Natural killer cell (primary cell): ENCODE data around the gene CAPN7. TPM values are rescaled to one million over a fixed set of nuclear protein-coding genes. Genes with fewer than 3 reads are reported as not detected.
"Not testable (repeated sequence)": the region's sequence is repeated elsewhere in the genome, so short reads cannot be mapped to it uniquely, and the experiment has no call there.

ENCODE experiments used
- ATAC-seq, 3 donors: fragments of 150-1000 bp in 2 of 3; fragments of 200-7000 bp in 1 of 3; cut with Tn5 transposase; 1 replicate in 1 of 3; 2 replicates in 2 of 3; pipeline ENCODE4 v1.10.0; 2021; ENCODE audit warnings: mild to moderate bottlenecking in 2 of 3, moderate library complexity in 2 of 3
- DNase-seq, 2 donors: peaks; one replicate each; pipeline versions ENCODE4 v3.0.0 to v3.0.0-alpha.2; 2013 to 2021; ENCODE audit warnings: mixed read lengths in 1 of 2
- H3K27ac ChIP-seq: one replicate; pipeline ENCODE4 v1.5.1; 2013; ENCODE audit warnings: mild to moderate bottlenecking, low read length
- H3K27me3 ChIP-seq: one replicate; pipeline ENCODE4 v1.6.1; 2013; ENCODE audit warnings: low read length; ENCODE audit not compliant: control insufficient read depth, insufficient read depth
- H3K36me3 ChIP-seq: one replicate; pipeline ENCODE4 v1.6.1; 2013; ENCODE audit warnings: low read length; ENCODE audit not compliant: control insufficient read depth, insufficient read depth
- H3K4me1 ChIP-seq: one replicate; pipeline ENCODE4 v1.6.1; 2013; ENCODE audit warnings: low read length; ENCODE audit not compliant: control insufficient read depth, insufficient read depth
- H3K4me3 ChIP-seq: one replicate; pipeline ENCODE4 v1.5.1; 2013; ENCODE audit warnings: low read length
- H3K9me3 ChIP-seq: one replicate; pipeline ENCODE4 v1.6.1; 2013; ENCODE audit warnings: low read length; ENCODE audit not compliant: control insufficient read depth, insufficient read depth
- H3K27ac Mint-ChIP-seq, 2 donors: one replicate each; pipeline ENCODE4 v1.8.0; 2022; ENCODE audit warnings: mild to moderate bottlenecking in 2 of 2, mixed read lengths in 2 of 2, moderate library complexity in 1 of 2
- H3K27me3 Mint-ChIP-seq, 2 donors: one replicate each; pipeline ENCODE4 v1.8.0; 2022; ENCODE audit warnings: low read depth in 2 of 2, mixed read lengths in 2 of 2
- H3K36me3 Mint-ChIP-seq: one replicate; pipeline ENCODE4 v1.8.0; 2022; ENCODE audit warnings: mixed read lengths
- H3K4me1 Mint-ChIP-seq, 2 donors: one replicate each; pipeline ENCODE4 v1.8.0; 2022; ENCODE audit warnings: mixed read lengths in 2 of 2
- H3K4me3 Mint-ChIP-seq: one replicate; pipeline ENCODE4 v1.8.0; 2022; ENCODE audit warnings: mild to moderate bottlenecking, moderate library complexity, mixed read lengths
- H3K9me3 Mint-ChIP-seq, 2 donors: one replicate each; pipeline ENCODE4 v1.8.0; 2022; ENCODE audit warnings: mixed read lengths in 2 of 2
- CTCF ChIP-seq: fragments of 200-600 bp; IDR thresholded peaks from one replicate; pipeline ENCODE4 v1.8.0; 2022; ENCODE audit warnings: antibody characterized with exemption
- WGBS: methylation state at CpG from one replicate; pipeline ENCODE4 v1.1.7; 2013; ENCODE audit warnings: missing lambda C conversion rate; ENCODE audit not compliant: insufficient coverage; 5-methylcytosine and 5-hydroxymethylcytosine counted together
- intact Hi-C: fragments of 100-400 bp; cut with micrococcal nuclease; formaldehyde crosslinking; loops from one replicate; pipeline ENCODE4 v1.14.2; 2022
- total RNA-seq, 4 donors: library from RNA; stranded (reverse); fragments of 120-200 nt in 1 of 4; gene quantifications; one replicate each; pipeline versions ENCODE4 v1.2.3 to v1.2.4, GENCODE V29; 2013 to 2022

Gene CAPN7
- total RNA-seq, 3 donors from 2014 or later (not counting 1 experiment from before 2014, with no cell fraction given) = 35.3 to 59.9 (median 52.8) TPM

- Mint-ChIP-seq H3K27ac (no peak overlapping the region), H3K9me3 (no peaks in the 10 kb centered on the region), H3K4me3 (no peak overlapping the region), H3K27me3 (peaks cover 0 to under 1% of the 10 kb centered on the region in 2 donors), H3K4me1 (peaks cover 0 to under 1% of the 10 kb centered on the region in 2 donors), H3K36me3 (no peaks in the 10 kb centered on the region)
- DNase-seq (no peak), ATAC-seq (no peak)
- H3K9me3 ChIP-seq = no peaks in the 10 kb centered on the region
- no peak overlapping the region for H3K27ac ChIP-seq
- no peak for TF ChIP-seq CTCF
- no peaks in the 10 kb centered on the region for H3K36me3 ChIP-seq
- H3K27me3 ChIP-seq = no peaks in the 10 kb centered on the region
- intact Hi-C loops = no loop called here
- no peaks in the 10 kb centered on the region for H3K4me1 ChIP-seq
- 97% methylated on average over 6 of the region's 6 CpGs for WGBS
- H3K4me3 ChIP-seq = no peak overlapping the region
Measured at GRCh38 chr3:15165061-15165460, 41.0 kb upstream of the CAPN7 start.

GRCh38 chr3:15166391-15166790 is 39.7 kb upstream of the CAPN7 start:
- H3K36me3 Mint-ChIP-seq, H3K36me3 ChIP-seq, H3K27ac ChIP-seq, H3K27me3 Mint-ChIP-seq, ATAC-seq, H3K4me3 ChIP-seq, H3K9me3 ChIP-seq, H3K4me1 Mint-ChIP-seq, H3K4me1 ChIP-seq, H3K27ac Mint-ChIP-seq, H3K4me3 Mint-ChIP-seq, DNase-seq, H3K9me3 Mint-ChIP-seq, intact Hi-C loops, H3K27me3 ChIP-seq: not testable (repeated sequence)
- 90% methylated on average over 3 of the region's 3 CpGs for WGBS

- Histone ChIP-seq H3K9me3 (no peaks in the 10 kb centered on the region), H3K36me3 (no peaks in the 10 kb centered on the region), H3K4me1 (no peaks in the 10 kb centered on the region), H3K27ac (no peak overlapping the region), H3K4me3 (no peak overlapping the region), H3K27me3 (no peaks in the 10 kb centered on the region)
- TF ChIP-seq CTCF = no peak
- WGBS = 19% methylated on average over 3 of the region's 3 CpGs
- H3K9me3 Mint-ChIP-seq = no peaks in the 10 kb centered on the region
- H3K27me3 Mint-ChIP-seq = peaks cover 15 to 27% of the 10 kb centered on the region in 2 donors
- H3K27ac Mint-ChIP-seq = no peak overlapping the region
- ATAC-seq (no peak), DNase-seq (no peak)
- H3K4me1 Mint-ChIP-seq = no peaks in the 10 kb centered on the region
- H3K4me3 Mint-ChIP-seq = no peak overlapping the region
- intact Hi-C loops = no loop called here
- no peaks in the 10 kb centered on the region for H3K36me3 Mint-ChIP-seq
Measured at GRCh38 chr3:15171096-15171495, 35.0 kb upstream of the CAPN7 start.

- no peak for TF ChIP-seq CTCF
- ATAC-seq (no peak), DNase-seq (no peak)
- H3K36me3 ChIP-seq = no peaks in the 10 kb centered on the region
- intact Hi-C loops = no loop called here
- H3K27ac Mint-ChIP-seq = no peak overlapping the region
- H3K4me3 Mint-ChIP-seq = no peak overlapping the region
- no peaks in the 10 kb centered on the region for H3K4me1 ChIP-seq
- H3K27me3 ChIP-seq = no peaks in the 10 kb centered on the region
- H3K27me3 Mint-ChIP-seq = peaks cover 20 to 32% of the 10 kb centered on the region in 2 donors
- H3K4me1 Mint-ChIP-seq = no peaks in the 10 kb centered on the region
- no peaks in the 10 kb centered on the region for H3K9me3 Mint-ChIP-seq
- 100% methylated on average over 1 of the region's 1 CpG for WGBS
- no peaks in the 10 kb centered on the region for H3K9me3 ChIP-seq
- H3K4me3 ChIP-seq = no peak overlapping the region
- H3K36me3 Mint-ChIP-seq = no peaks in the 10 kb centered on the region
- no peak overlapping the region for H3K27ac ChIP-seq
Measured at GRCh38 chr3:15172806-15173205, 33.2 kb upstream of the CAPN7 start.
